NCI-H146 treated with DMSO at 0.1 percent for 48 hours (cell line): Measurements from ENCODE around the gene ZNF516.
A peak's percentile ranks its signal among the peaks of the same experiment; 100 is the strongest.

ENCODE experiments used
- DNase-seq: peaks from one replicate; lab custom pipeline; 2025; ENCODE audit not compliant: unreplicated experiment; lab: John Stamatoyannopoulos, UW

The ZNF516 gene

DNA sequence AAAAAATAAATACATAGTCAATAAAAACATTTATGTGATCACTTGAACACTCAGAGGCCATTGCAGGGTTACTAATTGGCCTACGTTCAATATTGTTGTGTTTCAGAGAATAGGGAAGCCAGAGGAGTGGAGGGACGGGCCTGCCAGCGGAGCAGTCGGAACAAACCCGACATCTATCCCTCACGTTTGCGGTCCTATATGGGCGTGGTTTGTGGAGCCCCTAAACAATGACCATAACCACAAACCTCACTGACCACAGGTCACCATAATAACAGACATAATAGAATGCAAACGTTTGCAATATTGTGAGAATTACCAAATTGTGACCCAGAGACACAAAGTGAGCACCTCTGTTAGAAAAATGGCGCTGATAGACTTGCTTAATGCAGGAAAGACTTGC is 19.5 kb upstream of the ZNF516 start:
- DNase-seq, result no peak

DNA sequence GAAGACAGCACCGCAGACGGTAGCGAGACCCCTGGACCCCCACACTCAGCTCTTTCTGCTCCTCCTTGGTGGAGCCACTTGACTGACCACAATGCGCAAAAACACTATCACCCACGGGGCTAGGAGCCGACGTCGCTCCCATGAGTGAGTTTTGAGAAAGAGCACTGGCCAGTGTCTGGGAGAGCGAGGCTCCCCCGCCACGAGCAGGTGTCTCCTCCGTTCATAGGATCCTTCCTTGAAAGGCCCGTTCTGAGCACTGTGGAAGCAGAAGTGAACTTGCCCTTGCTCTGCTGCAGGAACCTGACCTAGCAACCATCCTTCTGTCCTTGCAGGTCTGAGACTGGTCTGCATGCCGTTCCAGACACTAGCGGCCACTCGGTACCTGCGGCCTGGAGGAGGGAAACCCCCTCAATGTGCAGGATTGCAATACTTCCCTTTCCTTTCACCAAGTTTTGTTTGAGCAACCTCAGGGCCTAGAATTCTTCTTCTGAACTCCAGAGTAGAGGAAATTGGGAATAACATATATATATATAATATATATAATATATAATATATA is 12.9 kb upstream of the ZNF516 start:
- DNase-seq, result no peak

DNA sequence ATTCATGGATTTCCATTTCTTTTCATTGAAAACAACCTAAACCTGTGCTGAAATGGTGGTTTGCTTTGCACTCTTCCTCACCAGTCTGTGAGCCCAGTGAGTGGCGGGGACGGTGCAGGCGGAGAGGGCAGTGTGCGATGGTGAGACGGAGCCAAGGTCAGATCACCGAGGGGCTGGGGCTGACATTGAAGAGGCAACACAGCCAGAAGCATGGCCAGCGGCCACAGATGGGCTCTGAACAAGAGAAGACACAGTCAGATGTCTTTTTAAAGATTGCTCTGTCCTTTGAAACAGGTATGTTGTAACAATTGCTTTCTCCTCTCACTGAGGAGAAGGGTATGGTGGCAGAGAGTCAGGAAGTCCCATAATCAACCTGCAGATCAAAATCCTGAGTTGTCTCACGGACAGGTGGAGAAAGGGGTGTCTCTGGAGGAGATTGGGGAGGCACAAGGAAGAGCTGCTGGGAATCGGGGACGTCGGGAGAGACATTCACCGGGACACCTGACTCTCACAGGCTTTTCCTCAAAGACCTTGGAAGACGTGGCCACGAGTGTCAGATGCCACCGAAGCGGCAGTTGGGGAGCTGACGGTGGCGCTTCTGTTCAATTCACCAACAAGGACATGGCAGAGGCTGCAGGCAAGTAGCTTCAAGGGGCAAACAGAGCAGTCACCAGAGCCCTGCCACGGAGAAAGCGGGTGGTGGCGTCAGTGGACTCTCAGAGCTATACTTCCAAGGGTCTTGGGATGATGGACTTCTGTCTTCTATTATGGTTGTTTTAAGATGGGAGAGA is 12.1 kb upstream of the ZNF516 start:
- no peak for DNase-seq

GRCh38 chr18:76506395-76506794 is 11.4 kb upstream of the ZNF516 start:
- DNase-seq, result no peak

DNA sequence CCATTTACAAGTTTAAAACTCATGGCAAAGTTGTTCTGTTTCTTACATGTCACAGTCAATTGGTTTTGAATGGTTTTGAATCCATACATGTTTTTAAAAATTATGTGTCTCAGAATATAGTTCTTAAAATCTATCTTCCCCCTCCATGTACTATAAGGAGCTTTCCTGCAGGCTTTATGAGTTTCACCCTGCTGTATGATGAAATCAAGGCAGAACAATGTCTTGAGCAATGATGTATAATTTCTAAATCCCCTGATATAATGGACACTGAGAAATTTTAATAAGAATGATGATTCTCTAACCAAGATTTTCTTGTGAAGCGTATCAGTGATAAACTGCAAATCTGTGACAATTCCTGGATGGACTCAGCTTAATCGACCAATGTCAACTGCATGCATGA is 10.6 kb upstream of the ZNF516 start:
- no peak for DNase-seq

DNA sequence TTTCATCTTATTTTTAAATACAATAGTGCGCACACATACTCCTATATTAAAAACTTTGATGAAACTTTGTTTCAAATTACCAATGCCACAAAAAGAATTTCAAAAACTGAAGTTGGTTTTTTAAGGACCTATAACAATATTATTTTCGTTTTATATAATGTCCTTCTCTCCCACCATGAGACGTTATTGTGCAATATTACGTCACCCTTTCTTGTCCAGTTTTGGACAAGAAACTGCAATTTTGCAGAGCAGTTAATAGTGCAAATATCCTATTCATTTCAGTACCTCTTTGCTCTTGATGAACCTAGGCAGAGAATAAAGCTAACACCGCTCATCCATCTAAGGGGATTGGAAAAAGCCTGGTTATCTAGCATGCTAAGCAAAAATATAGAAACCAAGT is 9.7 kb upstream of the ZNF516 start:
- DNase-seq, result no peak

DNA sequence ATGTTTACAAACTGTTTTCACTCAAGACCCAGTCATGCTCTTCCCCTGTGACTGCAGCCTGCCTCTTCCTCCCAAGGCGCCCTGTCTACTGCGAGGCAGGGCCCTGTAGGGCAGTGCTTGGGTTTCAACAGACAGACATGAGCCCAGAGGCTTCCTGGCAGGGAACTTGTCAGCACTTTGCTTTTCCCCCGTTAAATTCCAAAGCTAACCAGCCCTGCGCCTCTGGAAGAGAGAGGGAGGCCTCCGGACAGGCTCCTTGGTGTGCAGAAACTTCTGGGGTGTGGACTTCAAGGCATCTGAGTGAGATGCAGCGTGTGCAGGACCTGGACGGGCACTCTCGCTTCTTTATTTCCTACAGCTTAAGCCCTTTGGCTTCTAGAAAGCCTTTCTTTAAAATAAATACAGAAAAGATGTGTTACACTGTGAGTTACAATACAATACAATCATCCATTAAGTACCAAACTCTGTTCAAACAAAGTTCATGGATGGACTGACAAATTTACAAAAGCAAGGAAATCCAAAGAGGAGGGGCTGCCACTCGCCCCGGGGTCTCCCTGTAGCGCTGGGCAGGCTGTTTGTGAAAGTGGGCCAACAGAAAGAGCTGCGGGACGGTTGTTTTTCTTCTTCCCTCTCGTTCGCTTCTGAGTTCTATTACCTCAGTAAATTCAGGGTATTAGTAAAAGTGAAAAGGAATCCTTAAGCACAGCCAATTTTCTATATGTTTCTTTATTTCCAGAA is 8.8 kb upstream of the ZNF516 start:
- no peak for DNase-seq

DNA sequence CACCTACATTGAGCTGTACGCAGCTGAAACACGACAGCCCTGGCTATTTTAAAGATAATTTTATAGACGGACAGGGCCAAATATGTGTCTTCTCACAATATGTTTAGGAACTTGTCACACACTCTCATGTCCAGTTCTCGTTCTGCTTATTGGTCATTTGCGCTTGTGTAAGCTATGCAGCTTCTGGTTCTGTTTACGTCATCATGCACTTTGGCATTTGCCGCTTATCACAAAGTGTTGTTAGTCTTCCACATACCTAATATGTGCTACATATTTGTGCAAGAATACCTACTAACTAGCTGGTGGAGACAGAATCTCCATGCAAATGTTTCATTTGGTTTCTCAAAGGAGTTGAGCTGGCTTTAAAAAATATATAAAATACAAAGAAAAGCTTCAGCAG is 7.5 kb upstream of the ZNF516 start:
- no peak for DNase-seq

DNA sequence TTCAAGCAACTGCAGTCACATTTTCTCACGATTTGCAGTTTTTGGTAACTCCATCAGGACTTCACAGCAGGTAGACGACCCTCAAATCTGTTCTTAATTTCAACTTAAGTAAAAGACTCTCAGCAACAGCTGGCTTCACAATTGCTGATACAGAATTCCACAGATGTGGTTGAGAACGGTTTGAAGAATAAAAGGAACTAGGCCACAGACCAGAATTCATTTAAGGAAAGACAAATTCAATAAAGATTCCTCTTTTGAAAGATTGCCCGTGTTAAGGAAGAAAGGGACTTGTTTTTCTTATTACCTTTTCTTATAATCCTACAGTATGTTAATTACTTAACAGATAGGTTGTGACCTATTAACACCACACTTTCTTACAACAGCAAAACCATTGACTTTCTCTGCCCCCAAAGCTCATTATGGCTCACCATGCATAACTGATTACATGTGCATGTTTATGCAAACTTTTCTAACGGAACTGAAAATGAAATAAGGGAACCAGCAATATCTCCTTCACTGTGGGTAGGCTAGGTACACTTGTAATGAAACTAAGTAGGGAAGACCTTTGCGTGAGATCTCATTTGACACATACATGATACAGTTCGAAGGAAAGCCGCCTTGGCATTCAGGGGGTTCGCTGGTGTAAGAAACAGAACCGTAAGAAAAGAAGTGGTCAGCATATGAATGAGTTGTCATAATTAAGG is 4.7 kb upstream of the ZNF516 start:
- no peak for DNase-seq

GRCh38 chr18:76499021-76499420 is 4.0 kb upstream of the ZNF516 start:
- DNase-seq, result no peak

- DNase-seq, result no peak
These were observed 3.0 kb upstream of the ZNF516 start for GRCh38 chr18:76498064-76498463.

DNA sequence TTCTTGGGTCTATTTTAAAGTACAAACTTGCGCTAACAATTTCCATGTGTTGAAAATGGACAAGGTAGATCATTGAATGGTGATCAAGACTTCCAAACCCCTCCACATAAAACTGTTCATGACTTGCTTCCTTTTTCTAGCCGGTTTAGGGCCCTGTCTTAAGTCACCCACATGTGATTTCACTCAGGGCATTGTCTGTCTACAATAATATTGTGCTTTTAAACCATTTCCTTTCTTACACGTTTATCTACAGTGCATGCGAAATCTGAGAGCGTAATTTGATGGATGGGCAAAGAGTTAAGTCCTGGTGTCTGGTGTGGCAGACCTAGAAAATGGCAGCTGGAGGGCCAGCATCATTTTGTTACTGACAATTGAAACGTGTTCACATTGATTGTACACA is 2.0 kb upstream of the ZNF516 start:
- no peak for DNase-seq

GRCh38 chr18:76496194-76496890 is 1.3 kb upstream of the ZNF516 start:
- peak; percentile 38 for DNase-seq

DNA sequence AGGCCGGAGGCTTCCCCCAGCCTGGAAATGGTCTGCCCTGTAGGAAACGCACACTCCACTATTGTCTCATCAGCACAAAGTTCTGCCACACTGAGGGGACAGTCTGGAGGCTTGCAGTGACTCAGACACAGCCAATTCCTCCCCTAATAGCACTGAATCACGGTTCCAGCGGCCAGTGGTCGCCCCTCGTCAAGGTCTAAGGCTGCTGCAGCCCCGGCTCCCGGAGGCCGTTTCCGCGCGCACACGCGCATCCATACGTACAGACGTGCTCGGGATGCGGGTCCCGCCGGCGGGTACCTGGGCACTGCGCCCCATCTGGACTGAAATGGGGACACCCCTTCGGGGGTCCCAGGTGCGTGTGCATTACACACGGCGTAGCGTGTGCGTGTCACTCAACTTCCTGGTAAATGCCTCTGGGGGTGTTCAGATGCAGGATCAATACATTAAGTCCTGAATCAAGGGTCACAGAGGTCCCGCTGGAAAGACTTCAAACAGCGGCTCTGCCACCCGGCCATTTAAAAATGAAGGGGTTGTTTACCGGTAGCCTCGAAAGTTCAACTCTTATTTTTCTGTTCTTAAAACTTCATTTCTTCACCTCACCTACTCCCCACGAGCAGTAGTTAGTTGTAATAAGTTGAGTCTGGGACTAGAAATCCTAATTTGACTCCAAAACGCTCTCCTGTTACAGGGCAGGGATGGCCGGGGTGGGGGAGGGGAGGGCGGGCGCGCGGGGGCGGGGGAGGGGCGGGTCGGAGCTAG is 572 bp upstream of the ZNF516 start:
- DNase-seq, result peak; percentile 45

- DNase-seq, result peak; percentile 67
These were observed 624 bp downstream of the ZNF516 start for GRCh38 chr18:76494231-76495005.

DNA sequence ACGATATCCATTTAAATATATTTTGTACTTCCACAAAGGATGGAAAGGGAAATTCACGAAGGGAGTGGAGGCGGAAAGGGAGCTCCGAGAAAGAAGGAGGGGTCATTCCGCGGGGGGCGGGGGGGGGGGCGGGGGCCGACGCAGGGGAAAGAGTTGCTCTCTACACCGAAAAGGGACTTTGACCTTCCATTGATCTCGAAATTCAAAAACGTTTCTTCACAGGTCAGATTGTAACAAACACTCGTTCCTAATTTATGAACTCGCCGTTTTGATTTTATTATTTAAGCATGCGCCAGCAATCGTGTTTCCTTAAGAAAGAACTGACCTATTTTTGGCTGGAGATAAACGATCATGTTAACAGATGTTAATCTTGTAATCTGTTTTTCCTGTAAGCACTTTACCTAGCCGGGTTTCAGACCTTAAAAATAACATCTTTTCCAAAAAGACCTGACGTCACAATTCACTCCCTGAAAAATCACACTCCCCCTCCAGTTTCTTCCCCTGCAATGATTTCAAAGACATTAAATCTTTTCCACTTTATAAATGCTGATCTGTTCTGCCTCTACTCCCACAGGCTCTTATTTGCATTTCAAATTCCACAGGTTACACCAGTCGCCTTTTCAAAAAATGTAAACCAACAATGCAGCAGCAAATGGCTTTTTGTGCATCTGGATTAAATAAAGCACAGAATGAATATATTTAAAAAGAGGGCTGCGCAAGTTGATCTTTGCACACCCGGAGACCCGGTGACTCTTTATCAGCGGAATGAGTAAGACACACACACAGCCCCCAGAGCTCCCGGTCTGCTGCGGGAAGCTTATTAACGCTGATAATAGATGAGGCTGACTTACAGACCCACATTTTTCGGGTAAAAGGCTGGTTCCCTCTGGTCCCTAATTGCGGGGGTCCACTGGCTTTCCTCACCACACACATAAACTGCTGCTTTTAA is 1.6 kb downstream of the ZNF516 start:
- peak; percentile 97 for DNase-seq

GRCh38 chr18:76492669-76493212 is 2.3 kb downstream of the ZNF516 start:
- DNase-seq, result peak; percentile 98
